Liver (tissue), 3 donors: ENCODE measurements around the gene TRIM56.

Source experiments
- CTCF ChIP-seq: fragments of 150-350 bp; IDR thresholded peaks from 2 replicates; pipeline ENCODE4 v1.5.1; 2017; ENCODE audit warnings: improper control_type of control experiment, low read depth, low read length; ENCODE audit not compliant: missing input control
- GABPA ChIP-seq, 2 donors: IDR thresholded peaks in 1 of 2; conservative IDR thresholded peaks in 1 of 2; 2 replicates each; pipeline ENCODE4 v1.6.1; 2016; ENCODE audit warnings: antibody characterized with exemption in 2 of 2, mild to moderate bottlenecking in 1 of 2, moderate library complexity in 1 of 2
- RXRA ChIP-seq, 2 donors: IDR thresholded peaks; 2 replicates each; pipeline ENCODE4 v1.6.1; 2017 to 2018; ENCODE audit warnings: antibody characterized with exemption in 2 of 2, mild to moderate bottlenecking in 1 of 2
- TAF1 ChIP-seq: conservative IDR thresholded peaks from 2 replicates; pipeline ENCODE4 v1.6.1; 2016; ENCODE audit warnings: antibody characterized with exemption, mild to moderate bottlenecking
- donor health status: healthy.
- donor health status: healthy.

GRCh38 chr7:101134399-101134980 lies 49.2 kb downstream of the TRIM56 start:
- TF ChIP-seq TAF1 (no peak), CTCF (no peak), RXRA (IDR thresholded peaks at IDR 0.05) (no peak), GABPA (IDR thresholded peaks at IDR 0.05 in 1 of 2, conservative IDR thresholded peaks at IDR 0.05 in 1 of 2) (no peak)
